ENCODE measurements around the gene BACE1.

- TF ChIP-seq, protein P1, sequence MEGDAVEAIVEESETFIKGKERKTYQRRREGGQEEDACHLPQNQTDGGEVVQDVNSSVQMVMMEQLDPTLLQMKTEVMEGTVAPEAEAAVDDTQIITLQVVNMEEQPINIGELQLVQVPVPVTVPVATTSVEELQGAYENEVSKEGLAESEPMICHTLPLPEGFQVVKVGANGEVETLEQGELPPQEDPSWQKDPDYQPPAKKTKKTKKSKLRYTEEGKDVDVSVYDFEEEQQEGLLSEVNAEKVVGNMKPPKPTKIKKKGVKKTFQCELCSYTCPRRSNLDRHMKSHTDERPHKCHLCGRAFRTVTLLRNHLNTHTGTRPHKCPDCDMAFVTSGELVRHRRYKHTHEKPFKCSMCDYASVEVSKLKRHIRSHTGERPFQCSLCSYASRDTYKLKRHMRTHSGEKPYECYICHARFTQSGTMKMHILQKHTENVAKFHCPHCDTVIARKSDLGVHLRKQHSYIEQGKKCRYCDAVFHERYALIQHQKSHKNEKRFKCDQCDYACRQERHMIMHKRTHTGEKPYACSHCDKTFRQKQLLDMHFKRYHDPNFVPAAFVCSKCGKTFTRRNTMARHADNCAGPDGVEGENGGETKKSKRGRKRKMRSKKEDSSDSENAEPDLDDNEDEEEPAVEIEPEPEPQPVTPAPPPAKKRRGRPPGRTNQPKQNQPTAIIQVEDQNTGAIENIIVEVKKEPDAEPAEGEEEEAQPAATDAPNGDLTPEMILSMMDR (IDR thresholded peaks at IDR 0.05) = no peak
- TF ChIP-seq POLR2A (IDR thresholded peaks at IDR 0.05) = no peak
These were observed 42.3 kb downstream of the BACE1 start for GRCh38 chr11:117273550-117274289.

Data from sigmoid colon (tissue), 3 donors.